Esophagus mucosa (tissue), 1 donor: ENCODE results near the gene LBX1. TPM values are rescaled to one million over a fixed set of nuclear protein-coding genes. Genes with fewer than 3 reads are reported as not detected.
"Not testable (repeated sequence)": the region's sequence is repeated elsewhere in the genome, so short reads cannot be mapped to it uniquely, and the experiment has no call there.

Experiments
- ATAC-seq: fragments of 200-7000 bp; cut with Tn5 transposase; one replicate; pipeline ENCODE4 v1.9.1; 2020
- total RNA-seq: library from RNA; stranded (reverse); gene quantifications from one replicate; pipeline ENCODE4 v1.2.4, GENCODE V29; 2023
- donor health status: DM: yes; HTN: yes; CAD: no.

Gene LBX1
- total RNA-seq, 1 donor from 2014 or later: not detected

DNA sequence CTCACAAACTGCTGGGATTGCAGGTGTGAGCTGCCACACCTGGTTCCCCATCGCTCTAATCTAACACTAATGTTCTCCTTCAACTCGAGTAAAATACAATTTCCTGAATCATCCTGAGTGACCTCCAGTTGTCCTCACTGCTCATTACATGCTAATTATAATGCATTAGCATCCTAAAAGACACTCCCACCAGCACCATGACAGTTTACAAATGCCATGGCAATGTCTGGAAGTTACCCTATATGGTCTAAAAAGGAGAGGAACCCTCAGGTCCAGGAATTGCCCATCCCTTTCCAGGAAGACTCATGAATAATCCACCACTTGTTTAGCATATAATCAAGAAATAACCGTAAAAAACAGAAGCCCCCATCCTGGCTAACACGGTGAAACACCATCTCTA lies 26.6 kb downstream of the LBX1 start:
- not testable (repeated sequence) for ATAC-seq

- ATAC-seq: not testable (repeated sequence)
Observed at GRCh38 chr10:101198326-101198977, 30.8 kb downstream of the LBX1 start.

- ATAC-seq: no peak
Observed at GRCh38 chr10:101195921-101196320, 33.3 kb downstream of the LBX1 start.

GRCh38 chr10:101189461-101190401 lies 39.5 kb downstream of the LBX1 start:
- ATAC-seq: no peak

- no peak for ATAC-seq
Observed at GRCh38 chr10:101188942-101189341, 40.3 kb downstream of the LBX1 start.

DNA sequence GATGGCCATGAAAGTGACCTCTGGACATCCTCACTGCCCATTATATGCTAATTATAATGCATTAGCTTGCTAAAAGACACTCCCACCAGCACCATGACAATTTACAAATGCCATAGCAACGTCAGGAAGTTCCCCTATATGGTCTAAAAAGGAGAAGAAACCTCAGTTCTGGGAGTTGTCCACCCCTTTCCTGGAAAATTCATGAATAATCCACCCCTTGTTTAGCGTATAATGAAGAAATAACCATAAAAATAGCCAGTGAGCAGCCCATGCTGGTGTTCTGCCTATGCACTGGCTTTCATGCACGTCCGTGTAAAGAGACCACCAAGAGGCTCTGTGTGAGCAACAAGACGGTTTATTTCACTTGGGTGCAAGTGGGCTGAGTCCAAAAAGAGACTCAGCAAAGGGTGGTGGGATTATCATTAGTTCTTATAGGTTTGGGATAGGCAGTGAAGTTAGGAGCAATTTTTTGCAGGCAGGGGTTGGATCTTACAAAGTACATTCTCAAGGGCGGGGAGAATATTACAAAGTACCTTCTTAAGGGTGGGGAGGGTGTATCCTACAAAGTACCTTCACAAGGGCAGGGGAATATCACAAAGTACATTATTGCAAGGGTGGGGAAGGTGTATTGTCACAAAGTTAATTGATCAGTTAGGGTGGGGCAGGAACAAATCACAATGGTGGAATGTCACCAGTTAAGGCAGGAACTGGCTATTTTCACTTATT lies 45.6 kb downstream of the LBX1 start:
- ATAC-seq: no peak

DNA sequence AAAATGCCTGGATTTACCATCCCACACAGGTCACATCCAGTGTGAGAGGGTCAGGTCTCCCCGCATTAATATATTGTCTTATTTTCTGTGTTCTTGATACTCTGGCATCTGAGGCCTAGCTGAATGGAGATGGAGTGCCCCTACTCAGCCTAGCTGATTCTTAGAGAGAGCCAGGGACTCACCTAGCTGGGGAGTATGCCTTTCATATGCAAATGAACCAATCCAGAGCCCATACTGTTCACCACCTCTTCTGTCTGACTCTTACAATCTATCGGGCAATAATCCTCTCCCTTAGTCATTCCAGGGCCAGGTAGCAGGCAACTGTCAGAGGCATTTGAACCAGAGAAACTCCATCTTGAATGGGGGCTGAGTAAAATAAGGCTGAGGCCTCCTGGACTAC lies 46.3 kb downstream of the LBX1 start:
- no peak for ATAC-seq

Other genes with a start within 250 kb of the LBX1 start
- 72.7 TPM for gene MRPL43, start 242.0 kb downstream of the LBX1 start, total RNA-seq
- gene TWNK, start 241.9 kb downstream of the LBX1 start, total RNA-seq: 5.7 TPM
- gene LZTS2, start 229.7 kb downstream of the LBX1 start, total RNA-seq: 23.0 TPM
- gene PDZD7, start 198.3 kb downstream of the LBX1 start, total RNA-seq: 0.04 TPM
- 4.9 TPM for gene SFXN3, start 198.2 kb downstream of the LBX1 start, total RNA-seq
- 4.1 TPM for gene KAZALD1, start 167.5 kb downstream of the LBX1 start, total RNA-seq
- not detected for gene TLX1, start 98.2 kb downstream of the LBX1 start, total RNA-seq
- 19.0 TPM for gene BTRC, start 124.7 kb upstream of the LBX1 start, total RNA-seq